ENCODE measurements around the gene RAB2B.

GRCh38 chr14:21486640-21487087 lies 9.9 kb upstream of the RAB2B start:
- TF ChIP-seq CTCF (IDR thresholded peaks at IDR 0.05; ENCODE audit: low read depth, low read length, poor library complexity, severe bottlenecking) (no peak), EZH2phosphoT487 (IDR thresholded peaks at IDR 0.05; ENCODE audit: borderline replicate concordance, low read length) (no peak)
